Vagina (tissue), 2 donors: ENCODE measurements around the gene TARDBP.

Experiments
- CTCF ChIP-seq, 3 experiments: fragments of 450-650 bp in 2 of 3; fragments of 200-600 bp in 1 of 3; sonication (generic) in 1 of 3; IDR thresholded peaks; one replicate each; pipeline ENCODE4 v1.5.1; 2017 to 2019; ENCODE audit warnings: antibody characterized with exemption in 3 of 3, mild to moderate bottlenecking in 2 of 3, moderate library complexity in 2 of 3
- POLR2A ChIP-seq, 2 donors: fragments of 450-650 bp; IDR thresholded peaks; one replicate each; pipeline ENCODE4 v1.6.1; 2017; ENCODE audit warnings: antibody characterized with exemption in 2 of 2, mild to moderate bottlenecking in 2 of 2, moderate library complexity in 2 of 2

- no peak for TF ChIP-seq POLR2A (IDR thresholded peaks at IDR 0.05)
- no peak for TF ChIP-seq CTCF (IDR thresholded peaks at IDR 0.05)
These were observed 53.3 kb downstream of the TARDBP start for GRCh38 chr1:11065796-11066195.
